SK-N-SH treated with all-trans-retinoic acid at 6 μM for 48 hours (cell line): ENCODE data around the gene SPDYE3.

ENCODE experiments used
- ATAC-seq: fragments of 200-7000 bp; cut with Tn5 transposase; 3 replicates; pipeline ENCODE4 v1.9.1; 2020; ENCODE audit warnings: mild to moderate bottlenecking, moderate library complexity
- BACH2 ChIP-seq: fragments of 250-450 bp; sonication (Bioruptor Pico); IDR thresholded peaks from 2 replicates; pipeline ENCODE4 v1.9.0; 2021; ENCODE audit warnings: mild to moderate bottlenecking, borderline replicate concordance
- CREB5 ChIP-seq: fragments of 250-450 bp; sonication (Bioruptor Pico); IDR thresholded peaks from 2 replicates; pipeline ENCODE4 v1.5.1; 2020; ENCODE audit warnings: low read depth, mild to moderate bottlenecking, moderate library complexity
- CSDC2 ChIP-seq: fragments of 250-450 bp; sonication (Bioruptor Pico); IDR thresholded peaks from 2 replicates; pipeline ENCODE4 v1.5.0; 2020; ENCODE audit warnings: mild to moderate bottlenecking, moderate library complexity
- CSRNP3 ChIP-seq: fragments of 250-450 bp; sonication (Bioruptor Pico); IDR thresholded peaks from 2 replicates; pipeline ENCODE4 v1.5.1; 2021; ENCODE audit warnings: mild to moderate bottlenecking, moderate library complexity
- GLIS3 ChIP-seq: fragments of 250-450 bp; sonication (Bioruptor Pico); IDR thresholded peaks from 2 replicates; pipeline ENCODE4 v1.5.0; 2020; ENCODE audit warnings: mild to moderate bottlenecking, moderate library complexity
- ISL1 ChIP-seq: fragments of 250-450 bp; sonication (Bioruptor Pico); IDR thresholded peaks from 2 replicates; pipeline ENCODE4 v2.1.2; 2022; ENCODE audit warnings: mild to moderate bottlenecking, moderate library complexity
- OSR1 ChIP-seq: fragments of 250-450 bp; sonication (Bioruptor Pico); IDR thresholded peaks from 2 replicates; pipeline ENCODE4 v1.8.0; 2022; ENCODE audit warnings: moderate library complexity, mild to moderate bottlenecking, inconsistent platforms
- PATZ1 ChIP-seq: fragments of 250-450 bp; sonication (Bioruptor Pico); IDR thresholded peaks from 2 replicates; pipeline ENCODE4 v1.8.0; 2020; ENCODE audit warnings: mild to moderate bottlenecking, moderate library complexity, borderline replicate concordance
- POU6F1 ChIP-seq: fragments of 250-450 bp; sonication (Bioruptor Pico); IDR thresholded peaks from 2 replicates; pipeline ENCODE4 v1.8.0; 2021; ENCODE audit warnings: low read depth, mild to moderate bottlenecking, moderate library complexity, borderline replicate concordance
- PPARA ChIP-seq: fragments of 250-450 bp; sonication (Bioruptor Pico); IDR thresholded peaks from 2 replicates; pipeline ENCODE4 v1.5.0; 2020; ENCODE audit warnings: mild to moderate bottlenecking, borderline replicate concordance
- RARB ChIP-seq: fragments of 250-450 bp; sonication (Bioruptor Pico); IDR thresholded peaks from 2 replicates; pipeline ENCODE4 v1.8.0; 2021; ENCODE audit warnings: mild to moderate bottlenecking, moderate library complexity
- SNAI2 ChIP-seq: fragments of 250-450 bp; sonication (Bioruptor Pico); IDR thresholded peaks from 2 replicates; pipeline ENCODE4 v1.5.0; 2020; ENCODE audit warnings: mild to moderate bottlenecking, moderate library complexity
- TCF4 ChIP-seq: fragments of 250-450 bp; sonication (Bioruptor Pico); IDR thresholded peaks from 2 replicates; pipeline ENCODE4 v1.8.0; 2021; ENCODE audit warnings: mild to moderate bottlenecking, moderate library complexity, borderline replicate concordance
- TOX ChIP-seq: fragments of 250-450 bp; sonication (Bioruptor Pico); IDR thresholded peaks from 2 replicates; pipeline ENCODE4 v1.8.0; 2021; ENCODE audit warnings: mild to moderate bottlenecking, moderate library complexity, borderline replicate concordance
- TSHZ2 ChIP-seq: fragments of 250-450 bp; sonication (Bioruptor Pico); IDR thresholded peaks from 2 replicates; pipeline ENCODE4 v1.5.0; 2020; ENCODE audit warnings: mild to moderate bottlenecking, moderate library complexity
- ZC3H10 ChIP-seq: fragments of 250-450 bp; sonication (Bioruptor Pico); IDR thresholded peaks from 2 replicates; pipeline ENCODE4 v1.5.1; 2021; ENCODE audit warnings: mild to moderate bottlenecking, moderate library complexity
- ZFP3 ChIP-seq: fragments of 250-450 bp; sonication (Bioruptor Pico); IDR thresholded peaks from 2 replicates; pipeline ENCODE4 v1.5.0; 2020; ENCODE audit warnings: mild to moderate bottlenecking, moderate library complexity
- ZNF565 ChIP-seq: fragments of 450-650 bp; formaldehyde crosslinking; conservative IDR thresholded peaks from 2 replicates; pipeline ENCODE4 v1.5.0; 2020; ENCODE audit warnings: low read depth, mild to moderate bottlenecking, moderate library complexity
- ZNF70 ChIP-seq: fragments of 450-650 bp; formaldehyde crosslinking; IDR thresholded peaks from 2 replicates; pipeline ENCODE4 v1.5.0; 2020; ENCODE audit warnings: mild to moderate bottlenecking, moderate library complexity

Gene SPDYE3

GRCh38 chr7:100344560-100345287, 37.2 kb downstream of the SPDYE3 start:
- peak; percentile 100 for ATAC-seq

- peak; percentile 81 for ATAC-seq
Measured at GRCh38 chr7:100345288-100345672, 37.8 kb downstream of the SPDYE3 start.

- no peak for ATAC-seq
- no peak for TF ChIP-seq ZNF70
- TF ChIP-seq TCF4 (CRISPR knock-in tag) = no peak
- TF ChIP-seq GLIS3 (CRISPR knock-in tag) = no peak
- no peak for TF ChIP-seq ZNF565 (CRISPR knock-in tag)
- no peak for TF ChIP-seq POU6F1
- TF ChIP-seq TOX = no peak
- TF ChIP-seq ZC3H10 (CRISPR knock-in tag) = no peak
Measured at GRCh38 chr7:100346921-100347320, 39.4 kb downstream of the SPDYE3 start.

GRCh38 chr7:100348805-100349204, 41.3 kb downstream of the SPDYE3 start:
- no peak for ATAC-seq
- TF ChIP-seq TOX = no peak
- TF ChIP-seq TSHZ2 (CRISPR knock-in tag) = no peak
- TF ChIP-seq SNAI2 (CRISPR knock-in tag) = no peak
- no peak for TF ChIP-seq CSRNP3 (CRISPR knock-in tag)
- no peak for TF ChIP-seq ZFP3 (CRISPR knock-in tag)
- no peak for TF ChIP-seq PATZ1 (CRISPR knock-in tag)
- TF ChIP-seq ISL1 (CRISPR knock-in tag) = no peak
- no peak for TF ChIP-seq PPARA (CRISPR knock-in tag)

GRCh38 chr7:100349757-100350156, 42.3 kb downstream of the SPDYE3 start:
- no peak for ATAC-seq
- no peak for TF ChIP-seq BACH2
- no peak for TF ChIP-seq ZFP3 (CRISPR knock-in tag)
- no peak for TF ChIP-seq RARB (CRISPR knock-in tag)
- TF ChIP-seq OSR1 (CRISPR knock-in tag) = no peak
- no peak for TF ChIP-seq TSHZ2 (CRISPR knock-in tag)
- TF ChIP-seq ZNF565 (CRISPR knock-in tag) = no peak
- TF ChIP-seq CSDC2 (CRISPR knock-in tag) = no peak
- TF ChIP-seq PPARA (CRISPR knock-in tag) = no peak
- no peak for TF ChIP-seq ZC3H10 (CRISPR knock-in tag)
- no peak for TF ChIP-seq CREB5 (CRISPR knock-in tag)
